Esophagus muscularis mucosa (tissue), 3 donors: ENCODE data around the gene CLASP1.

Source experiments
- POLR2A ChIP-seq: fragments of 450-650 bp; IDR thresholded peaks from one replicate; pipeline ENCODE4 v1.6.1; 2017; ENCODE audit warnings: antibody characterized with exemption, moderate library complexity, mild to moderate bottlenecking, low read depth
- TF ChIP-seq, protein P1 (sequence below), 3 experiments: fragments of 200-600 bp in 2 of 3; fragments of 450-650 bp in 1 of 3; sonication (generic) in 2 of 3; IDR thresholded peaks; one replicate each; pipeline ENCODE4 v1.5.1; 2017 to 2019; ENCODE audit warnings: antibody characterized with exemption in 3 of 3, mild to moderate bottlenecking in 2 of 3, moderate library complexity in 1 of 3

GRCh38 chr2:121436918-121437317 lies 212.3 kb downstream of the CLASP1 start:
- TF ChIP-seq, protein P1, sequence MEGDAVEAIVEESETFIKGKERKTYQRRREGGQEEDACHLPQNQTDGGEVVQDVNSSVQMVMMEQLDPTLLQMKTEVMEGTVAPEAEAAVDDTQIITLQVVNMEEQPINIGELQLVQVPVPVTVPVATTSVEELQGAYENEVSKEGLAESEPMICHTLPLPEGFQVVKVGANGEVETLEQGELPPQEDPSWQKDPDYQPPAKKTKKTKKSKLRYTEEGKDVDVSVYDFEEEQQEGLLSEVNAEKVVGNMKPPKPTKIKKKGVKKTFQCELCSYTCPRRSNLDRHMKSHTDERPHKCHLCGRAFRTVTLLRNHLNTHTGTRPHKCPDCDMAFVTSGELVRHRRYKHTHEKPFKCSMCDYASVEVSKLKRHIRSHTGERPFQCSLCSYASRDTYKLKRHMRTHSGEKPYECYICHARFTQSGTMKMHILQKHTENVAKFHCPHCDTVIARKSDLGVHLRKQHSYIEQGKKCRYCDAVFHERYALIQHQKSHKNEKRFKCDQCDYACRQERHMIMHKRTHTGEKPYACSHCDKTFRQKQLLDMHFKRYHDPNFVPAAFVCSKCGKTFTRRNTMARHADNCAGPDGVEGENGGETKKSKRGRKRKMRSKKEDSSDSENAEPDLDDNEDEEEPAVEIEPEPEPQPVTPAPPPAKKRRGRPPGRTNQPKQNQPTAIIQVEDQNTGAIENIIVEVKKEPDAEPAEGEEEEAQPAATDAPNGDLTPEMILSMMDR (IDR thresholded peaks at IDR 0.05), result no peak
- no peak for TF ChIP-seq POLR2A
